Naive B cell (primary cell): Measurements from ENCODE around the gene RUBCN. TPM values are rescaled to one million over a fixed set of nuclear protein-coding genes. Genes with fewer than 3 reads are reported as not detected.
"Not testable (repeated sequence)": the region's sequence is repeated elsewhere in the genome, so short reads cannot be mapped to it uniquely, and the experiment has no call there.

Experiments used
- ATAC-seq, 2 donors: fragments of 150-1000 bp; cut with Tn5 transposase; 2 replicates each; pipeline ENCODE4 v1.10.0; 2021; ENCODE audit warnings: low read depth in 2 of 2, mild to moderate bottlenecking in 2 of 2, moderate library complexity in 2 of 2
- DNase-seq: peaks from one replicate; pipeline ENCODE4 v3.0.0; 2022
- H3K27ac Mint-ChIP-seq, 6 donors: one replicate each; pipeline ENCODE4 v1.8.0; 2020 to 2022; ENCODE audit warnings: mild to moderate bottlenecking in 6 of 6, mixed read lengths in 6 of 6, moderate library complexity in 5 of 6, inconsistent platforms in 2 of 6
- H3K27me3 Mint-ChIP-seq, 3 donors: one replicate each; pipeline ENCODE4 v1.8.0; 2021 to 2022; ENCODE audit warnings: mixed read lengths in 3 of 3, mild to moderate bottlenecking in 1 of 3
- H3K36me3 Mint-ChIP-seq, 2 donors: one replicate each; pipeline ENCODE4 v1.8.0; 2020 to 2022; ENCODE audit warnings: mixed read lengths in 2 of 2, inconsistent platforms in 1 of 2, mild to moderate bottlenecking in 1 of 2
- H3K4me1 Mint-ChIP-seq, 3 donors: one replicate each; pipeline ENCODE4 v1.8.0; 2020 to 2022; ENCODE audit warnings: mixed read lengths in 3 of 3, inconsistent platforms in 1 of 3, mild to moderate bottlenecking in 1 of 3, moderate library complexity in 1 of 3
- H3K4me3 Mint-ChIP-seq, 8 donors: one replicate each; pipeline ENCODE4 v1.8.0; 2020 to 2022; ENCODE audit warnings: mild to moderate bottlenecking in 8 of 8, mixed read lengths in 8 of 8, moderate library complexity in 8 of 8, inconsistent platforms in 2 of 8
- H3K9me3 Mint-ChIP-seq, 7 donors: one replicate each; pipeline ENCODE4 v1.8.0; 2020 to 2022; ENCODE audit warnings: mixed read lengths in 7 of 7, mild to moderate bottlenecking in 5 of 7, inconsistent platforms in 2 of 7, moderate library complexity in 1 of 7
- polyA plus RNA-seq, 6 donors: library from polyadenylated mRNA; unstranded; fragments of 300-500 nt; fragmentation: Illumina TruSeq; gene quantifications; one replicate each; pipeline ENCODE4 v1.2.3, GENCODE V29; 2021; ENCODE audit warnings: low read depth in 6 of 6

RUBCN gene
- polyA plus RNA-seq, 6 donors from 2014 or later: 20.0 to 46.9 (median 24.8) TPM

DNA sequence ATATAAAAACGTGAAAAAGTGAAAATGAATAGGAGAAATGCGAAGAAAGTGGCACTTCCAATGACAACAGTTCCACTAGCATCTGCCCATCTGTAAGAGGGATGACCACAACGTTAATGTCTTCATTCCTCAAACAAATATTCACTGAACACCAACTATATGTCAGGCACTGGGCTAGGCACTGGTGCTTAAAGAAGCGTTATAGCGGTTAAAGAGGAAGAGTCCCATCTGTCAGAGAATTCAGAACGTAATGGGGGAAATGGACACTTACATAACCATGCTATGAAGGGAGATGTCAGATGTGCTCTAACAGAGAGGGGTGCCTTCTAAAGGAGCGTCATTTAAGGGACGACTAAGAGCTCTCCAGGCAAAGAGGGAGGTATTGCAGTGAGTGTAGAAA, 8.2 kb downstream of the RUBCN start:
- Mint-ChIP-seq H3K4me1 (peaks cover 32 to 62% (median 57%) of the 10 kb centered on the region in 3 donors), H3K9me3 (peaks cover 0 to 6% (median 2%) of the 10 kb centered on the region in 7 donors), H3K27ac (peak overlapping the region; percentile 21 to 95 (median 54)), H3K27me3 (no peaks in the 10 kb centered on the region), H3K4me3 (peak overlapping the region in 3 of 8 donors; percentile 3 to 74 (median 7)), H3K36me3 (peaks cover 9 to 12% of the 10 kb centered on the region in 2 donors)
- ATAC-seq (peak in 1 of 2 donors; percentile 38), DNase-seq (no peak)

DNA sequence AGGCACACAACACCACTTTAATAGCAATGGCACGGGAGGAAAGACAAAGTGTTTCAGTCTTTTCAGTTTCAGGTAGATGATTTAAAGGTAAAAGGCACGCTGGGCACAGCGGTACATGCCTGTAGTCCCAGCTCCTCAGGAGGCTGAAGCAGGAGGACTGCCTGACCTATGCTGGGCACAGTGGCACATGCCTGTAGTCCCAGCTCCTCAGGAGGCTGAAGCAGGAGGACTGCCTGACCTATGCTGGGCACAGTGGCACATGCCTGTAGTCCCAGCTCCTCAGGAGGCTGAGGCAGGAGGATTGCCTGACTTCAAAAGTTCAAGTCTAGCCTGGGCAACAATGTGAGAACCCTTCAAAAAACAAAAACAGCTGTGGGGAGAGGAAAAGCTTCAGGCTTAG, 8.8 kb downstream of the RUBCN start:
- H3K27me3 Mint-ChIP-seq: not testable (repeated sequence)
- peak overlapping the region in 2 of 8 donors; percentile 20 to 41 for H3K4me3 Mint-ChIP-seq
- H3K27ac Mint-ChIP-seq: peak overlapping the region in 4 of 6 donors; percentile 21 to 81 (median 56)

DNA sequence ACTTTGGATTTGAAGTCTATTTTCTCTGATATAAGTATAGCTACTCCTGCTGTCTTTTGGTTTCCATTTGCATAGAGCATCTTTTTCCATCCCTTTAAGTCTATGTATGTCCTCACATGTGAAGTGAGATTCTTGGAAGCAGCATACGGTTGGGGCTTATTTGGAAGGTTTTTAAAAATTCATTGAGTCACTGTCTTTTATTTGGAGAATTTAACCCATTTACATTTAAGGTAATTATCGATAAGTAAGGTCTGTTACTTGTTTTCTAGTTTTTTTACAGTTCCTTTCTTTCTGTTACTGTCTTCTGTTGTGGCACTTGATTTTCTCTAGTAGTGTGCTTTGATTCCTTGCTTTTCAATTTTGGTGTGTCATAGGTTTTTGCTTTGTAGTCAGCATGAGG, 14.0 kb downstream of the RUBCN start:
- peak overlapping the region in 1 of 6 donors; percentile 16 for H3K27ac Mint-ChIP-seq
- peaks cover 41 to 54% (median 41%) of the 10 kb centered on the region in 3 donors for H3K4me1 Mint-ChIP-seq
- no peaks in the 10 kb centered on the region for H3K27me3 Mint-ChIP-seq
- peaks cover 0 to 8% (median 3%) of the 10 kb centered on the region in 7 donors for H3K9me3 Mint-ChIP-seq
- no peak for DNase-seq
- ATAC-seq: no peak
- peaks cover 12 to 17% of the 10 kb centered on the region in 2 donors for H3K36me3 Mint-ChIP-seq
- peak overlapping the region in 1 of 8 donors; percentile 20 for H3K4me3 Mint-ChIP-seq

More for the DNA sequence above, 8.8 kb downstream of the RUBCN start:
- peaks cover 34 to 65% (median 58%) of the 10 kb centered on the region in 3 donors for H3K4me1 Mint-ChIP-seq
- not testable (repeated sequence) for DNase-seq, H3K9me3 Mint-ChIP-seq, ATAC-seq
- peaks cover 9 to 12% of the 10 kb centered on the region in 2 donors for H3K36me3 Mint-ChIP-seq

DNA sequence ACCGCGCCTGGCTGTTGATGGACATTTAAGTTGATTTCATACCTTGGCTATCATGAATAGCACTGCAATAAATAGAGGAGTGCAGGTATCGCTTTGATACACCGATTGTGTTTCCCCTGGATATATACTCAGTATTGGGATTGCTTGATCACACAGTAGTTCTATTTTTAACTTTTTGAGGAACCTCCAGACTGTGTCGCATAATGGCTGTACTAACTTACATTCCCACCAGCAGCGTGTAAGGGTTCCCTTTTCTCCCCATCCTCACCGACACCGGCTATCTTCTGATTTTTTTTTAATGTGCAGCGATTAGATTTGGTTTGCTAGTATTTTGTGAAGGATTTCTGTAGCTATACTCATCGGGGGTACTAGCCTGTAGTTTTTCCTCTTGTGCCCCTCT, 16.0 kb downstream of the RUBCN start:
- DNase-seq (no peak), ATAC-seq (no peak)
- Mint-ChIP-seq H3K4me3 (no peak overlapping the region), H3K27ac (peak overlapping the region in 2 of 6 donors; percentile 9 to 47), H3K27me3 (no peaks in the 10 kb centered on the region), H3K4me1 (peaks cover 40 to 46% (median 44%) of the 10 kb centered on the region in 3 donors), H3K9me3 (peaks cover 0 to 8% (median 3%) of the 10 kb centered on the region in 7 donors), H3K36me3 (peaks cover 9 to 25% of the 10 kb centered on the region in 2 donors)

DNA sequence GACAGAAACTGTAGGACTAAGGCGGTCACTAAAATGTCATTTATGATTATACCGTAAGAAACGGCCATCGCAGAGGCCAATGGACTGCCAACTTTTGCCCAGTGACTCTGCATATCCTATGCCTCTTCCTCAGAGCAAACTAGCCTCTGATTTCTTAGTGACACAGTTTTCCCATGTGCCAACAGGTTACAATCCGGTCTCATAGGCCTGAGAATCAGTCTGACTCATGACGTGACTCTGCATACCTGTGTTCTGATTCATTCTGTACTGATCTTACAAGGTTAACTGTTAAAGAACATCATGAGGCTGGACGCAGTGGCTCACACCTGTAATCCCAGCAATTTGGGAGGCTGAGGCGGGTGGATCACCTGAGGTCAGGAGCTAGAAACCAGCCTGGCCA, 17.8 kb downstream of the RUBCN start:
- ATAC-seq (no peak), DNase-seq (no peak)
- Mint-ChIP-seq H3K27me3 (no peaks in the 10 kb centered on the region), H3K36me3 (peaks cover 8 to 25% of the 10 kb centered on the region in 2 donors), H3K4me3 (no peak overlapping the region), H3K9me3 (peaks cover 0 to 7% (median 3%) of the 10 kb centered on the region in 7 donors), H3K27ac (peak overlapping the region in 1 of 6 donors; percentile 19), H3K4me1 (peaks cover 32 to 37% (median 34%) of the 10 kb centered on the region in 3 donors)

DNA sequence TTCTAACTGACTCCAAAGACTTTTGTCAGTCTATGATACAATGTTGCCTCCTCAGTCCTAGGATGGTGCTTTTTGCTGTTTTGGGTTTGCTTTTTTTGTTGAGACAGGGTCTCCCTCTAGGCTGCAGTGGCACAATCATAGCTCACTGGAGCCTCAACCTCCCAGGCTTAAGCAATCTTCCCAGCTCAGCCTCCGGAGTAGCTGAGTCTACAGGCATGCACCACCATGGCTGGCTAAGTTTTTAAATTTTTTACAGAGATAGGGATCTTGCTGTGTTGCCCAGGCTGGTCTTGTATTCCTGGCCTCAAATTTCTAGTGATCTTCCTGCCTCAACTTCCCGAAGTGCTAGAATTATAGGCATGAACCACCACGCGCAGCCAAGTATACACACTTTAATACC, 22.5 kb downstream of the RUBCN start:
- Mint-ChIP-seq H3K4me1 (peaks cover 22 to 48% (median 23%) of the 10 kb centered on the region in 3 donors), H3K9me3 (no peaks in the 10 kb centered on the region), H3K27ac (peak overlapping the region in 5 of 6 donors; percentile 44 to 98 (median 61)), H3K36me3 (peaks cover 4 to 15% of the 10 kb centered on the region in 2 donors), H3K27me3 (no peaks in the 10 kb centered on the region), H3K4me3 (peak overlapping the region in 3 of 8 donors; percentile 29 to 63 (median 47))
- ATAC-seq (no peak), DNase-seq (no peak)

DNA sequence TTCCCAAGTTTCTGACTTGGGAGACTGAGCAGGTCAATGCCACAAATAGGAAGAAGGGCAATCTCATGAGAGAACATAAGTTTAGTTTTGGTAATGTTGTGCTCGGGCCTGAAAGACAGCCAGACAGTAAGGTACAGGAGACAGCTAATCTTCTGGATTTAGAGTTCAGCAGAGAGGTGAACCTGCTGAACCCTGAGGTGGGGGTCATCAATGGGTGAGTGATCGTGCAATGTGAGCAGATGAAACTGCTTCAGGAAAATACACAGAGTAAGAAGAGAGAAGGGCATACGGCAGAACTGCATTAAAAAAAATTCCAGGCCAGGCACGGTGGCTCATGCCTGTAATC, 23.3 kb downstream of the RUBCN start:
- peak overlapping the region; percentile 91 to 98 (median 98) for H3K27ac Mint-ChIP-seq
- peaks cover 4 to 15% of the 10 kb centered on the region in 2 donors for H3K36me3 Mint-ChIP-seq
- no peaks in the 10 kb centered on the region for H3K9me3 Mint-ChIP-seq
- no peak for ATAC-seq
- H3K4me1 Mint-ChIP-seq: peaks cover 23 to 55% (median 30%) of the 10 kb centered on the region in 3 donors
- no peaks in the 10 kb centered on the region for H3K27me3 Mint-ChIP-seq
- DNase-seq: no peak
- peak overlapping the region in 6 of 8 donors; percentile 55 to 94 (median 64) for H3K4me3 Mint-ChIP-seq

DNA sequence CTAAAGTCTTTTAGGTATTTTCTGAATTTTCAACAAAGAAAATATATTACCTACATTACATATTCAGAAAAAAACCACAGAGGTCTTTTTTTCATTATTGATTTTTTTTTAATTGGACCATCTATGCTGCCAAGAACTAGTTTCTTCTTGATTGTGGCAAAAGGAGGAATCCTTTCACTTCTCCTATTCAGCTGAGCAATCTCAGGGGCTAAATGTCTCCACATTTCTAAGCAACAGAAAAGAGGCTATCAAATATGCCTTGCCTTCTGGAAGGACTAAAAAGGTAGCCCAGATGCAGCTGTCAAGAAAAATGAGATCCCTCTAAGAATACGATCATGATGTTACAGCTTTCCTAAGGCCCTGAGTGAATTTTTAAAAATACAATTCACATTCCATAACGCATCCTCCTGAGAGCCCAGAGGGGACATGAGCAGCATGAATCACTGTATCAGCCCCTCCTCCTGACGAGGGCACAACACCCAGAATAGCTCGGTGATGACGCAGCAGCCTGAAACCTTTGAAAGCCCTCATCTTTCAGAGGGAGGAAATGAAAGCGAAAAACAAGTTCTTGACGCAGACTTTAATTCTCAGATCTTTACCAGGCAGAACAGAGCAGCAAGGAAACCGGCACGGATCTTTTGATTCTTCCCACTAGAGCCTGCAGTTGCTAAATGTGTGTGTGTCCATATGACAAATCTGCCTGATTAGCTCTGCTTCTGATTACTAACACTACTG, 24.6 kb downstream of the RUBCN start:
- peak; percentile 92 to 93 for ATAC-seq
- H3K9me3 Mint-ChIP-seq: no peaks in the 10 kb centered on the region
- no peaks in the 10 kb centered on the region for H3K27me3 Mint-ChIP-seq

DNA sequence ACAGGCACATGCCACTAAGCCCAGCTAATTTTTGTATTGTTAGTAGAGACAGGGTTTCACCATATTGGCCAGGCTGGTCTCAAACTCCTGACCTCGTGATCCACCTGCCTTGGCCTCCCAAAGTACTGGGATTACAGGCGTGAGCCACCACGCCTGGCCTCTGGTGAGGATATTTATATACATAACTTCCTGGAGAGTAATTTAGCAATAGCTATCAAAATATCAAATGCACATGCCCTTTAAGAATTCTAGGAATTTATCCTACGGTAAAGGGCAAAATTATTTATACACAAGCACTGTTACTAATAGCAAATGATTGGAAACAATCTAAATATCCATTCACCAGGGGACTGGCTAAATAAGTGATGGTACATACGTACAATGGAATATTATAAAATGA, 25.7 kb downstream of the RUBCN start:
- Mint-ChIP-seq H3K4me1 (peaks cover 17 to 47% (median 25%) of the 10 kb centered on the region in 3 donors), H3K27ac (peak overlapping the region; percentile 47 to 79 (median 73))
- not testable (repeated sequence) for DNase-seq, H3K9me3 Mint-ChIP-seq, H3K36me3 Mint-ChIP-seq, H3K4me3 Mint-ChIP-seq, H3K27me3 Mint-ChIP-seq, ATAC-seq

More for the DNA sequence above, 24.6 kb downstream of the RUBCN start:
- Mint-ChIP-seq H3K4me1 (peaks cover 17 to 51% (median 30%) of the 10 kb centered on the region in 3 donors), H3K4me3 (peak overlapping the region; percentile 56 to 94 (median 70)), H3K36me3 (peaks cover 4 to 15% of the 10 kb centered on the region in 2 donors), H3K27ac (peak overlapping the region; percentile 91 to 98 (median 98))
- DNase-seq: peak; percentile 86

DNA sequence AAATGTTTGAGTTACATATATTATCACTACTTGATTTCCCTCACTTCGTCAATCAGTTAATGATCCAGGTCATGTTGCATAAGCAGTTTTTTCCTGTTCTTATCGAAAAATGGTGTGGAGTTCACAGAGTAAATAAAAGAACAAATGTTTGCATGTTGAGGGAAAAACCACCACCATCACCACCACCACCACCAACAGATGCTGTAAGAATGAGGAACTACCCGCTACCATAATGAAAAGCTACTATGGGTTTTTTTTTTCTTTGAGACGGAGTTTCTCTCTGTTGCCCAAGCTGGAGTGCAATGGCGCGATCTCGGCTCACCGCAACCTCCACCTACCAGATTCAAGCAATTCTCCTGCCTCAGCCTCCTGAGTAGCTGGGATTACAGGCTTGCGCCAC, 27.6 kb downstream of the RUBCN start:
- Mint-ChIP-seq H3K9me3 (no peaks in the 10 kb centered on the region), H3K4me1 (peaks cover 17 to 49% (median 25%) of the 10 kb centered on the region in 3 donors), H3K27me3 (no peaks in the 10 kb centered on the region), H3K36me3 (peaks cover 4 to 7% of the 10 kb centered on the region in 2 donors), H3K4me3 (peak overlapping the region in 2 of 8 donors; percentile 3 to 66), H3K27ac (peak overlapping the region in 5 of 6 donors; percentile 79 to 95 (median 90))
- DNase-seq (peak; percentile 46), ATAC-seq (peak; percentile 23 to 39)

DNA sequence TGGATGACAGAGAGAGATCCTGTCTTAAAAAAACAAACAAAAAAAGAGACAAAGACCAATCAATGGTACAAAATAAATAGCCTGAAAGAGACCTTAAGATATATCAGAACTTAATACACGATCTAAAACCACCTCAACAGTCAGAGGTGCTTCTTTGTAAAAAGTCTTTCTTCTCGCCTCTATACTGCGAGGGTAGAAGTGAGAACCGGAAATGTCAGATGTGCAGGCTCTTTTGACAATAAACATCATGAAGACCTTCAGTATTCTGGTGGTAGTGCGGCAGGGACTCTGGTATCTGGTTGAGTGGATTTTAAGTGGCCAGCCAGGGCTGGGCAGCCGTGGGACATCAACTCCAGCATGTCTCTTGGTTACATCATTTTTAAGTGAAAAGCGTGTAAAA, 30.0 kb downstream of the RUBCN start:
- Mint-ChIP-seq H3K4me1 (peaks cover 12 to 26% (median 16%) of the 10 kb centered on the region in 3 donors), H3K9me3 (no peaks in the 10 kb centered on the region), H3K27ac (peak overlapping the region in 4 of 6 donors; percentile 16 to 80 (median 52)), H3K4me3 (peak overlapping the region in 2 of 8 donors; percentile 24 to 75), H3K36me3 (peaks cover 3 to 9% of the 10 kb centered on the region in 2 donors), H3K27me3 (no peaks in the 10 kb centered on the region)
- ATAC-seq (no peak), DNase-seq (no peak)

DNA sequence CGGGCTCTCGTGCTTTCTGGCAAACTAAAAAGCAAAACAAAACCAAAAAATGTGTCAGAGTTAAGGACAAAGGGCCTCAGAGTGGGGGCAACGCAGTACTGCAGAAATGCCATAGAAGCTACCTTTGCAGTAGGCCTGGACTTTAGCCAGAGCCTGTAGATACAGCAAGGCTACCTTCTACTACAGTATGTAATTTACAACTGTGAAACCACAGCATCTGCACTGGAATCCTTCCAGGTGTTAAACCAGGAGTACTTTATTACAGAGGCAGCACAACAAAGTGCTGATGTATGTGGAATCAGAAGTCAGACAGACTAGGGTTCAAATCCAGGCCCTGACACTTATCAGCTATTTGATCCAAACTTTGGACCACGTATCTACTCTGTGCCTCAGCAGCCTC, 34.9 kb downstream of the RUBCN start:
- no peak for DNase-seq

DNA sequence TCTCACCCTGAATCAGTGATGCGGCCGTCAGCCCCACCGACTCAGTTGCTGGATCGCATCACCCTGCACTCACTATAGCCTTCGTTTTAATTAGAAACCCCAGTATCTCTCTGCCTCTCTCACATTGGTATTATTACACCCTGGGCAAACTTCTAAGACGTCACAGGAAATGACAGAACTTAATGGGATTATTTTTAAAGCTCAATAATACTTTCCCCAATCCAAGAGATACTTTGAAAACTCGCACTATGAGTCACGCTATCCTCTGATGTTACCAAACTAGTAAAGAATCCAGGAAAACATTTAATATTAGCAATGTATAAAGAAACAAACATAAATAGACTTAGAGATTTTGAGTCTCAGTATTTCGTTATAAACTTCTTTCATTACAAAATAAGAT, 36.6 kb downstream of the RUBCN start:
- Mint-ChIP-seq H3K27me3 (no peaks in the 10 kb centered on the region), H3K4me1 (peaks cover 4 to 16% (median 6%) of the 10 kb centered on the region in 3 donors), H3K36me3 (peaks cover 42 to 64% of the 10 kb centered on the region in 2 donors), H3K27ac (peak overlapping the region in 2 of 6 donors; percentile 32 to 76), H3K9me3 (peaks cover 0 to 1% (median 0%) of the 10 kb centered on the region in 7 donors), H3K4me3 (no peak overlapping the region)
- DNase-seq (no peak), ATAC-seq (no peak)

More for the DNA sequence above, 34.9 kb downstream of the RUBCN start:
- ATAC-seq: no peak
- Mint-ChIP-seq H3K36me3 (peaks cover 36 to 51% of the 10 kb centered on the region in 2 donors), H3K4me1 (peaks cover 4 to 11% (median 10%) of the 10 kb centered on the region in 3 donors), H3K27ac (peak overlapping the region in 1 of 6 donors; percentile 77), H3K9me3 (peaks cover 0 to 1% (median 0%) of the 10 kb centered on the region in 7 donors), H3K27me3 (no peaks in the 10 kb centered on the region), H3K4me3 (no peak overlapping the region)
